Measurements from ENCODE around the gene COX6B1. TPM values are rescaled to one million over a fixed set of nuclear protein-coding genes. Genes with fewer than 3 reads are reported as not detected.
"Not testable (repeated sequence)": the region's sequence is repeated elsewhere in the genome, so short reads cannot be mapped to it uniquely, and the experiment has no call there.

COX6B1 gene
- total RNA-seq (100 to 1,000 TPM; 631 to 878 (median 757) TPM), polyA plus RNA-seq (1,000 to 10,000 TPM in 2 of 3 donors, 100 to 1,000 TPM in 1; 912 to 1,724 (median 1,459) TPM)
- long read RNA-seq, donor 1, transcript COX6B1-201 (4 exons, 667 nt) = major isoform, 118 of 133 reads
- long read RNA-seq, donor 1, partial matches to known transcripts = 15 of 133 reads
- long read RNA-seq, donor 1, other reads (novel, unspliced or antisense) = 0 of 133 reads
- long read RNA-seq, donor 2, transcript COX6B1-201 (4 exons, 667 nt) = major isoform, 186 of 192 reads
- long read RNA-seq, donor 2, partial matches to known transcripts = 3 of 192 reads
- long read RNA-seq, donor 2, other reads (novel, unspliced or antisense) = 3 of 192 reads

GRCh38 chr19:35648017-35648961, at the start of gene COX6B1:
COX6B1 (plus strand) TSS chr19:35648323; CDS start chr19:35651244, 2,921 bp downstream.
- Histone ChIP-seq H3K27me3 (ENCODE audit: insufficient read depth in 3 of 3, low read length in 2 of 3) (no peaks in the 10 kb centered on the region), H3K36me3 (ENCODE audit: insufficient read depth in 1 of 2, low read depth in 1 of 2) (peaks cover 8 to 38% of the 10 kb centered on the region in 2 donors), H3K4me3 (peak within 1 kb of the TSS; percentile 97), H3K9me3 (no peaks in the 10 kb centered on the region), H3K4me1 (peaks cover 20% of the 10 kb centered on the region), H3K27ac (peak within 1 kb of the TSS; percentile 91)
- WGBS, 3 donors = 0% methylated on average over 46 of the region's 46 CpGs
- ATAC-seq (peak; percentile 84 to 91 (median 90)), DNase-seq (peak; percentile 92 to 95)
- intact Hi-C loops (cut with DNase I) = loop anchor here in 1 of 2 donors (5.0 kb wide), 2 partner anchors 69 to 101 kb away; partner anchors contain the start of genes KMT2B and TMEM147
- TF ChIP-seq CTCF (IDR thresholded peaks at IDR 0.05) = no peak

GRCh38 chr19:35601971-35602370, 46.2 kb upstream of the COX6B1 start:
- 58 to 65% (median 62%) methylated on average over 3 of the region's 3 CpGs for WGBS, 3 donors
- H3K4me1 ChIP-seq = no peaks in the 10 kb centered on the region
- H3K9me3 ChIP-seq = no peaks in the 10 kb centered on the region
- intact Hi-C loops (cut with DNase I) = no loop called here
- H3K36me3 ChIP-seq (ENCODE audit: insufficient read depth in 1 of 2, low read depth in 1 of 2) = no peaks in the 10 kb centered on the region
- H3K27me3 ChIP-seq (ENCODE audit: insufficient read depth in 3 of 3, low read length in 2 of 3) = peaks cover 0 to 6% (median 0%) of the 10 kb centered on the region in 3 donors
- H3K27ac ChIP-seq = no peak overlapping the region
- no peak for TF ChIP-seq CTCF (IDR thresholded peaks at IDR 0.05)
- ATAC-seq (no peak), DNase-seq (no peak)
- no peak overlapping the region for H3K4me3 ChIP-seq

GRCh38 chr19:35604436-35604835, 43.7 kb upstream of the COX6B1 start:
- not testable (repeated sequence) for H3K36me3 ChIP-seq (ENCODE audit: insufficient read depth in 1 of 2, low read depth in 1 of 2); H3K27me3 ChIP-seq (ENCODE audit: insufficient read depth in 3 of 3, low read length in 2 of 3); H3K4me1 ChIP-seq; H3K27ac ChIP-seq; H3K9me3 ChIP-seq; H3K4me3 ChIP-seq; DNase-seq; ATAC-seq
- WGBS, 3 donors = 80 to 82% (median 81%) methylated on average over 4 of the region's 4 CpGs
- intact Hi-C loops (cut with DNase I) = loop anchor here in 1 of 2 donors (2.0 kb wide), 1 partner anchor 54 kb away; no protein-coding TSS in a partner anchor

GRCh38 chr19:35607170-35607569, 41.0 kb upstream of the COX6B1 start:
- H3K9me3 ChIP-seq; DNase-seq; H3K36me3 ChIP-seq (ENCODE audit: insufficient read depth in 1 of 2, low read depth in 1 of 2); H3K4me3 ChIP-seq; ATAC-seq; H3K4me1 ChIP-seq; H3K27ac ChIP-seq; H3K27me3 ChIP-seq (ENCODE audit: insufficient read depth in 3 of 3, low read length in 2 of 3); intact Hi-C loops (cut with DNase I): not testable (repeated sequence)
- WGBS, 3 donors = 83 to 93% (median 86%) methylated on average over 8 of the region's 8 CpGs

- intact Hi-C loops (cut with DNase I) = no loop called here
- ATAC-seq (no peak), DNase-seq (no peak)
- H3K27me3 ChIP-seq (ENCODE audit: insufficient read depth in 3 of 3, low read length in 2 of 3) = peaks cover 0 to 1% (median 0%) of the 10 kb centered on the region in 3 donors
- 74 to 83% (median 74%) methylated on average over 3 of the region's 3 CpGs for WGBS, 3 donors
- no peak for TF ChIP-seq CTCF (IDR thresholded peaks at IDR 0.05)
- peaks cover 4% of the 10 kb centered on the region for H3K9me3 ChIP-seq
- no peaks in the 10 kb centered on the region for H3K36me3 ChIP-seq (ENCODE audit: insufficient read depth in 1 of 2, low read depth in 1 of 2)
- H3K4me1 ChIP-seq = peaks cover 5% of the 10 kb centered on the region
- H3K4me3 ChIP-seq = no peak overlapping the region
- H3K27ac ChIP-seq = no peak overlapping the region
Measured at GRCh38 chr19:35607661-35608060, 40.5 kb upstream of the COX6B1 start.
